Skin epidermis (tissue), 12 donors: ENCODE results near the gene APOBEC3C.
"Not testable (repeated sequence)": the region's sequence is repeated elsewhere in the genome, so short reads cannot be mapped to it uniquely, and the experiment has no call there.

Experiments
- H3K27ac ChIP-seq, 21 experiments: fragments of 200-600 bp; sonication (generic) in 11 of 21; one replicate each; pipeline ENCODE4 v1.5.0; 2020; ENCODE audit warnings: mild to moderate bottlenecking in 3 of 21, inconsistent platforms in 2 of 21, moderate library complexity in 2 of 21
- H3K4me3 ChIP-seq, 7 experiments: fragments of 200-600 bp; sonication (generic) in 2 of 7; one replicate each; pipeline ENCODE4 v1.5.0; 2020; ENCODE audit warnings: inconsistent platforms in 2 of 7, mild to moderate bottlenecking in 2 of 7, moderate library complexity in 1 of 7

APOBEC3C gene

GRCh38 chr22:39041908-39042307, 27.9 kb downstream of the APOBEC3C start:
- H3K27ac ChIP-seq = peak overlapping the region in 5 of 21 experiments; percentile 87 to 99 (median 93)

GRCh38 chr22:39043063-39043462, 29.0 kb downstream of the APOBEC3C start:
- H3K4me3 ChIP-seq, H3K27ac ChIP-seq: not testable (repeated sequence)

More at GRCh38 chr22:39041908-39042307, 27.9 kb downstream of the APOBEC3C start:
- peak overlapping the region in 1 of 7 experiments; percentile 67 for H3K4me3 ChIP-seq

DNA sequence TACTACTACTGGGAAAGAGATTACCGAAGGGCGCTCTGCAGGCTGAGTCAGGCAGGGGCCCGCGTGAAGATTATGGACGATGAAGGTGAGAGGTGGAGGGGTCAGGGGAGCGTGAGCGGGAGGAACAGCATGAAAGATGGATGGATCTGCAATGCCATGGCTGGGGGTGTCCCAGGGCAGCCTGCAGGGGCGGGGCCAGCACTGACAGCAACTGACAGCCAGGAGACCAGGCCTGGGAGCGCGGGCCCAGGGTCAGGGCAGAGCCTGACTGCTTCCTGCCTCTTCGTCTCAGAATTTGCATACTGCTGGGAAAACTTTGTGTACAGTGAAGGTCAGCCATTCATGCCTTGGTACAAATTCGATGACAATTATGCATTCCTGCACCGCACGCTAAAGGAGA, 31.1 kb downstream of the APOBEC3C start:
- not testable (repeated sequence) for H3K4me3 ChIP-seq, H3K27ac ChIP-seq

DNA sequence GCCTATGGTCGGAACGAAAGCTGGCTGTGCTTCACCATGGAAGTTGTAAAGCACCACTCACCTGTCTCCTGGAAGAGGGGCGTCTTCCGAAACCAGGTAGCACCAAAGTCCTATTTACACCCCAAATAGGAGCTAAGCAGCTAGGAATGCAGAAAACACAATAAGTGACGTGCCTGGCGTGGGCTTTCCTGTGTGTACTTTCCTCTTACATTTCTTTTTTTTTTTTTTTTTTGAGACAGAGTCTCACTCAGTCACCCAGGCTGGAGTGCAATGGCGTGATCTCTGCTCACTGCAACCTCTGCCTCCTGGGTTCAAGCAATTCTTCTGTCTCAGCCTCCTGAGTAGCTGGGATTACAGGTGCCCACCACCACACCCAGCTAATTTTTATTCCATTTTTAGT, 35.4 kb downstream of the APOBEC3C start:
- H3K4me3 ChIP-seq, H3K27ac ChIP-seq: not testable (repeated sequence)

DNA sequence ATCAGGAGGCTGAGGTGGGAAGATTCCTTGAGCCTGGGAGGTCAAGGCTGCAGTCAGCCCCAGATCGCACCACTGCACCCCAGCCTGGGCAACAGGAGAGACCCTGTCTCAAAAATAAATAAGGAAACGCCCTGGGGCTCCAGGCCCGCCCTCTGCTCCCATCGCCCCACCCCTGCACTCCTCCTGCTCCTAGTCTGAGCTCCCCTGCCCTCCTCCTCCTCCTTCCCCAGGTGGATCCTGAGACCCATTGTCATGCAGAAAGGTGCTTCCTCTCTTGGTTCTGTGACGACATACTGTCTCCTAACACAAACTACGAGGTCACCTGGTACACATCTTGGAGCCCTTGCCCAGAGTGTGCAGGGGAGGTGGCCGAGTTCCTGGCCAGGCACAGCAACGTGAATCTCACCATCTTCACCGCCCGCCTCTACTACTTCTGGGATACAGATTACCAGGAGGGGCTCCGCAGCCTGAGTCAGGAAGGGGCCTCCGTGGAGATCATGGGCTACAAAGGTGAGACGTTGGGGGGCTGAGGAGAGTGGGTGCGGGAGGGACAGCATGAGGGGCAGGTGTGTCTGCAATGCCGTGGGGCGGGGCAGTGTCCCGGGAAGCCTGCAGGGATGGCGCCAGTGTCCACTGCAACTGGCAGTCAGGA, 37.9 kb downstream of the APOBEC3C start:
- H3K27ac ChIP-seq, H3K4me3 ChIP-seq: not testable (repeated sequence)

DNA sequence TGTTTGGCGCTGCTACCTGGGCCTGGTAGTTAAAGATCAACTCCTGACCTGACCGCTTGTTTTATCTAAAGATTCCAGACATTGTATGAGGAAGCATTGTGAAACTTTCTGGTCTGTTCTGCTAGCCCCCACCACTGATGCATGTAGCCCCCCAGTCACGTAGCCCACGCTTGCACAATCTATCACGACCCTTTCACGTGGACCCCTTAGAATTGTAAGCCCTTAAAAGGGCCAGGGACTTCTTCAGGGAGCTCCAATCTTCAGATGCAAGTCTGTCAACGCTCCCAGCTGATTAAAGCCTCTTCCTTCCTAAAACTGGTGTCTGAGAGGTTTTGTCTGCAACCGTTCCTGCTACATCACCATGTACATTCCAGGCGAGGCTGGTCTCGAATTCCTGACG, 41.6 kb downstream of the APOBEC3C start:
- H3K27ac ChIP-seq = no peak overlapping the region
- H3K4me3 ChIP-seq = no peak overlapping the region

DNA sequence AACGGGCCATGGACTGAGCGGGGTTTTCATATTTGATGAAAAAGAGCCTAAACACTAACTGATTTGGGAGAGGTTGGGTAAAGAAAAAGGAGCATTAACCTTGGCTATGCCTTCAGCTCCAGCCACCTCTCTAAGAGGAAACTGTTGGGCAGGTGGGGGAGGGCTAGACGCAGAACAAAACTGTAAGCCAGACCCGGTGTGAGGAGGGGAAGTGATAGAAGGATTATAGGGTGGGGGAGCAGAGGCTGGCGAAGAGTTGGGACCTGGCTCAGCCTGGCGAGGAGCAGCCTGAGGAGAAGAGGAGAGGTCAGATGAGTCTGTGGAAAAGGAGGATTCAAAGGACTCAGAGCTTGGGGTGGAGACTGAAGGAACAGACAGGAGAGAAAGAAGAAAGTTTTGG, 47.2 kb downstream of the APOBEC3C start:
- H3K4me3 ChIP-seq, H3K27ac ChIP-seq: not testable (repeated sequence)

DNA sequence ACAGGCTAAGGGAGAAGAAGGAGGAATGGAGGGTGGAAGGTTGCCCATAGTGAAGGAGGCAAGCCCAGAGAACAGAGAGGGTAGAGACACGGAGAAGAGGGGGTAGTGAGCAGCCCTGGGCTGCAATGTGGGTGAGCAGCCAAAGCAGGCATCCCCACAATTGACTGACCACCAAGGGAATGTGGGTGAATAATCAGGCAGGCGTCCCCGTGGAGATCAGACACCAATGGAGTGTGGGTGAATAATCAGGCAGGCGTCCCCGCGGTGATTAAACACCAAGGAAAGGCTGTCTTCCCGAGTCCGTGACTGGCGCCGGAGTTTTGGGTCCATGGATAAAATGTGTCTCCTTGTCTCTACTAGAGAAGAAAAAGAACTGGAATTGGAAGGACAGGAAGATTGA, 47.9 kb downstream of the APOBEC3C start:
- H3K27ac ChIP-seq, H3K4me3 ChIP-seq: not testable (repeated sequence)

- H3K27ac ChIP-seq = peak overlapping the region in 3 of 21 experiments; percentile 12 to 55 (median 36)
- not testable (repeated sequence) for H3K4me3 ChIP-seq
These were observed 49.8 kb downstream of the APOBEC3C start for GRCh38 chr22:39063904-39064303.

- not testable (repeated sequence) for H3K4me3 ChIP-seq
- peak overlapping the region in 5 of 21 experiments; percentile 16 to 70 (median 30) for H3K27ac ChIP-seq
These were observed 52.6 kb downstream of the APOBEC3C start for GRCh38 chr22:39066442-39067276.

GRCh38 chr22:39068033-39068785, 54.2 kb downstream of the APOBEC3C start:
- H3K27ac ChIP-seq = peak overlapping the region in 2 of 21 experiments; percentile 56 to 70
- H3K4me3 ChIP-seq = no peak overlapping the region
